SHP77 treated with DMSO at 0.1 percent for 48 hours (cell line): Measurements from ENCODE around the gene AAGAB.

Source experiments
- DNase-seq: peaks from one replicate; lab custom pipeline; 2025; lab: John Stamatoyannopoulos, UW

The AAGAB gene

DNA sequence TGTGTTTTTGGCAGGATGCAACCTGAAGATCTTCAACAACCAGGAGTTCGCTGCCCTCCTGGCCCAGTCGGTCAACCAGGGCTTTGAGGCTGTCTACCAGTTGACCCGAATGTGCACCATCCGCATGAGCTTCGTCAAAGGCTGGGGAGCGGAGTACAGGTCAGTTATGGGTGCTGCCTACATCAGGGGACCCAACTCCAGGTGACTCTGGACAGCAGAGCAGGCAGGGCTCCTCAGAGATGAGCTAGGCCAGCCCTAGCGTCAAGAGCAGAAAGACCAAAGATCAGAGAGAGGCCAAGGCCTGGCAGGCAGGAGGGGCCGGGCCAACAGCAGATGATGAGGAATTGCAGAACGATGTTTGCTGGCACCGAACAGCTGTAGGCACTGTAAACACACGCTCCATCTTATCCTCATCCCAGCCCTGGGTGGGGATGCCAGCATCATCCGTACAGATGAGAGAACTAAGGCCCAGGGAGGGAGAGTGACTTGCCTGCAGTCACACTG lies 67.1 kb downstream of the AAGAB start:
- DNase-seq: no peak

GRCh38 chr15:67186688-67187087 lies 67.8 kb downstream of the AAGAB start:
- no peak for DNase-seq

GRCh38 chr15:67186226-67186649 lies 68.2 kb downstream of the AAGAB start:
- no peak for DNase-seq

DNA sequence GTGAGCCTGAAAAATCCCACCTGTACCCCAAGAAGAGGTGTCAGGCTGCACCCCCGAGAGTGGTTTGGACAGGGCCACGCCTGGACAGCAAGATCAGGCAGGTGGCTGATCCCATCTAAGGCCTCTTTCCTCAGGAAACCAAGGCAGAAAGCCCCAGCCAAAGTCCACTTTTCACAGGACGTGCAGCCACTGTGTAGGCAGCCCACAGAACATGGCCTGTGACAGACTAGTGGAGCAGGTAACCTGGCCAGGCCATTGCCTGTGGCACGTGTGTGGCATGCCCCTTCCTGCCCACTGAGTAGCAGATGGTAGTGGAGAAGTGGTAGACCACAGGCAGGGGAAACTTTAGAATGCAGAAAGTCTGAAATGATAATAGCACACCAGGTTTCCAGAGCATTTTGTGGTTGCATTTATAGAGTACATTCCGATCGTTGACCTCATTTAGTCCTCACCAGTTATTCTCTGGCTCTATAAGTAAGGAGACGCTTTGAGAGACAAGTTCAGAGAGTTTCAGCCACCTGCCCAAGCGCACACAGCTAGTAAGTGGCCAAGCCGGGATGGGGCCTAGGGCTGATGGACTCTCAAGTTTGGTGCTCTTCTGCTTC lies 68.7 kb downstream of the AAGAB start:
- no peak for DNase-seq

- DNase-seq: no peak
Measured at GRCh38 chr15:67185051-67185450, 69.4 kb downstream of the AAGAB start.

- DNase-seq: no peak
Measured at GRCh38 chr15:67184208-67184925, 70.1 kb downstream of the AAGAB start.

DNA sequence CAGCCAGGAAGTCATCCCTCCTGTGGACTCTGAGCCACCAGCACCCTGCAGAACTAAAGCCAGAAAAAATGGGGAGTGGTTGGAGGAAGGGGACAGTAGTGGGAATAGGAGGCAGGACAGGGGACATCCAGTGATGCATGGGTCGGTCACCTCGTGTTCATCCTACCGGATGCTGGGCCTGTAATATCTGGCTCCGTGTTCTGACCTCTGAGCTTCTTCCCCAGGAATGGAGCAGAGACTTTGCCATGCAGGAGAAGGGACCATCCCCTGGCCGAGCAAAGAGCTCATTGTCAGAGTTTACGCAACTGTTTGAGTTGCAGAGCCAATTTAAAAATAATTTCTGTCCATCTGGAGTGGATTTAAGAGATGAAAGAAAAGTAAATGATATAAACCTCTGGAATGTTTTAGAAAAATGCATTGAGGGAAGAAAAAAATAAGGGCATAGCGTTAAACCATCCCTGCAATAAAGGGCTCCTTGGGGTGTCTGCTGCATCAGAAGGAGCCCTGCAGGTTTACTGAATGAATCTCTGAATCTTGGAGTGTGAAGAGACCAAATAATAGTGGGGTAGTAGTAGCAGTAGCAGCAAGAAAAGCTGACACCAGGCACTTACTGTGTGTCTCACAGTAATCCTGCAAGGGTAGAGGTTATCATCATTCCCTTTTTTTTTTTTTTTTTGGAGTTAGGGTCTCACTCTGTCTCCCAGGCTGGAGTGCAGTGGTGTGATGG lies 70.9 kb downstream of the AAGAB start:
- no peak for DNase-seq

DNA sequence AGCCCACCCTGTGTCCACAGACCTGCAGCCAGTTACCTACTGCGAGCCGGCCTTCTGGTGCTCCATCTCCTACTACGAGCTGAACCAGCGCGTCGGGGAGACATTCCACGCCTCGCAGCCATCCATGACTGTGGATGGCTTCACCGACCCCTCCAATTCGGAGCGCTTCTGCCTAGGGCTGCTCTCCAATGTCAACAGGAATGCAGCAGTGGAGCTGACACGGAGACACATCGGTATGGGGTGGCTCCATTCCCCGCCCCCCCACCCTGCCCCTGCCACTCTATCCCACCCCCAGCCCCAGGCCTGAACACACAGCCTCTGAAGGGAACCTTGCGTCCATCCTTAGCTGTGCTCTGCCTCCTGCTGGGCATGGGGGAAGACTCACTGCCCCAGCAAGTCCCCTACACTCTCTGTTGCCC lies 73.2 kb downstream of the AAGAB start:
- no peak for DNase-seq

DNA sequence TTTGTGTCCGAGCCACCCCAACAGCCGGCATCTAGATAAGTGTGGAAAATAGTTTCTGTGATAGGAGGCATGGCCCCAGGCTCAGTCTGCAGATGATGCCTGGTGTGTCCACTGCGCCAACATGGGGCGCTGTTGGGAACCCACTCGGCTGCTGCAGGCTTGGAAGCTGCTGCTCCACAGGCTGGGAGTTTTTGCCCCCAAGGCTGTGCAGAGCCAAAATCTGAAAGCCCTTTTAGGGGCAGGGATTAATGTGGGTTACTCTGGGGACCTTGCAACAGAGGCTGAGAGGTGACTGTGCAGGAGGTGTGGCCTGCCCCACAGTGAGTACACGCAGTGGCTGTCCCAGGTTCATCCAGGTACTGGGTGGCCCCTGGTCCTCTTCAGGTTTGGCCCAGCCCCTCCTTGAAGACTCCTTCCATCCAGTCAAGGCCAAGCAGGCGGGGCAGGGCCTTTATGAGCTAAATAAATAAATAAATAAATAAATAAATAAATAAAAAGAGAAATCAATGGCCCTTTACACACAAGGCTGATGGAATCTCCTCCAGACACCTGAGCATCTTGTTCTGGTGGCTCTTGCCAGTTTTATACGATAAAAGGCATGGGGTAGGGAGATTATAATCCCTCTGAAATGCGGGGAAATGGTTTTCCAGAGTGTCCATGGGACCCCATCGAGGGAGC lies 73.8 kb downstream of the AAGAB start:
- no peak for DNase-seq

- no peak for DNase-seq
Measured at GRCh38 chr15:67180035-67180434, 74.4 kb downstream of the AAGAB start.

DNA sequence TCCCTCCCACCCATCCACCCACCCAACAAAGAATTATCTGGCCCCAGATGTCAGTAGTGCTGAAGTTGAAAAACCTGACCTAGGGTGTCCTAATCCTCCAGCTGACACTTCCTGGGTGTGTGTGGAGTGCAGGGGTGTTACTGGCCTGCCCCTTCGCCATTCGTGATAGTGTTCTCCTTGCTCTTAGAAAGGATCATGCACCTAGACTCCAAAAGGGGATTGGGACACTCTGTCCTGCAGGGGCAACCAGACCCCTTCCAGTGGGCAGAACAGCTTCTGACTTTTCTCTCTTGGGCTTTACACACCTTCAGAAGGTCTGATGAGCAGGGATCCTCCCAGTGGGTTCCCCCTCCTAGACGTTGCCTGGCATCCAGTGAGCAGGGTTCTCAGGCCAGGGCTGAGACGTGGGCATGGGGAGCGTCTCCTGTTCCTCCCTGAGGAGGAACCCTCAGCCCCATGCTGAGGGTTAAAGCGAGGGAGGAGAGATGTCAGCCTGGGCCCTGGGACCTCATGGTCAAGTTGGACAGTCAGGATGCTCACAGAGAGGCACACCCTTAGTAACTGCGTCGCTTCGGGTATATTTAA lies 75.0 kb downstream of the AAGAB start:
- no peak for DNase-seq

GRCh38 chr15:67178569-67179210 lies 75.8 kb downstream of the AAGAB start:
- DNase-seq: no peak

- no peak for DNase-seq
Measured at GRCh38 chr15:67177752-67178151, 76.7 kb downstream of the AAGAB start.

- no peak for DNase-seq
Measured at GRCh38 chr15:67176195-67176971, 78.1 kb downstream of the AAGAB start.

- no peak for DNase-seq
Measured at GRCh38 chr15:67175643-67176071, 78.8 kb downstream of the AAGAB start.

- no peak for DNase-seq
Measured at GRCh38 chr15:67174864-67175573, 79.4 kb downstream of the AAGAB start.

- DNase-seq: no peak
Measured at GRCh38 chr15:67174446-67174845, 80.0 kb downstream of the AAGAB start.

DNA sequence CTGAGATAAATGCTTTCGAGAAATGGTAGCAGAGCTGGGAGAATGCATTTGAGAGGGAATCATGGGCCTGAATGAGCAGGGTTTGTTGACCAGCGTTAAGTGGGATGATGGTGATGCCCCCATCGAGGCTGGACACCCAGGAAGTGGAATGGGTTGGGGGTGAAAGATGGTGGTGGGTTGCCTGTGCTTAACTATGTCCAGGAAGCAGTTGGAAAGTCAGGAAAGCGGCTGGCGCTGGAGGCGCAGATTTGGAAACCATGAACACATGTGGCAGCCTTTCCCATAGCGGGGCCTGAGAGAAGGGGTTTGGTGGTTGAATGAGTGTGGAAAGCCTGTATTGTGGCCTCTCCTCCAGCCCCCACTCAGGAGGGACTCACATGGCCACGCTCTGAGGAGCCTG lies 80.7 kb downstream of the AAGAB start:
- no peak for DNase-seq

- no peak for DNase-seq
Measured at GRCh38 chr15:67173005-67173404, 81.5 kb downstream of the AAGAB start.

- DNase-seq: no peak
Measured at GRCh38 chr15:67172172-67172571, 82.3 kb downstream of the AAGAB start.
